Gastrocnemius medialis (tissue), 4 donors: ENCODE results near the gene RAB10. TPM values are rescaled to one million over a fixed set of nuclear protein-coding genes. Genes with fewer than 3 reads are reported as not detected.

Experiments used
- ATAC-seq, 2 donors: fragments of 150-250 bp; one replicate each; pipeline ENCODE4 v1.9.1; 2016
- DNase-seq, 2 donors: peaks; one replicate each; pipeline ENCODE4 v3.0.0-alpha.2; 2019
- H3K27ac ChIP-seq, 4 donors: fragments of 200-600 bp; sonication (generic); 1 replicate in 1 of 4; 2 replicates in 3 of 4; pipeline ENCODE4 v1.5.1; 2016 to 2018; ENCODE audit warnings: mild to moderate bottlenecking in 2 of 4, moderate library complexity in 1 of 4
- H3K27me3 ChIP-seq, 3 donors: fragments of 200-600 bp; sonication (generic) in 2 of 3; 1 replicate in 1 of 3; 2 replicates in 2 of 3; pipeline versions ENCODE4 v1.5.1 to v1.6.0; 2016 to 2019; ENCODE audit warnings: mild to moderate bottlenecking in 1 of 3, moderate library complexity in 1 of 3
- H3K36me3 ChIP-seq, 2 donors: fragments of 200-600 bp; sonication (generic) in 1 of 2; one replicate each; pipeline ENCODE4 v1.5.1; 2017 to 2018
- H3K4me1 ChIP-seq, 2 donors: fragments of 200-600 bp; sonication (generic) in 1 of 2; one replicate each; pipeline ENCODE4 v1.5.1; 2016 to 2017; ENCODE audit warnings: mild to moderate bottlenecking in 2 of 2
- H3K4me3 ChIP-seq, 4 donors: fragments of 200-600 bp; sonication (generic) in 3 of 4; 1 replicate in 1 of 4; 2 replicates in 3 of 4; pipeline ENCODE4 v1.5.1; 2016 to 2019; ENCODE audit warnings: mild to moderate bottlenecking in 2 of 4
- H3K9me3 ChIP-seq, 3 donors: fragments of 200-600 bp; sonication (generic) in 2 of 3; 1 replicate in 1 of 3; 2 replicates in 2 of 3; pipeline ENCODE4 v1.5.1; 2016 to 2019
- POLR2A ChIP-seq, 2 donors: fragments of 450-650 bp; IDR thresholded peaks; one replicate each; pipeline ENCODE4 v1.6.1; 2017; ENCODE audit warnings: antibody characterized with exemption in 2 of 2, mild to moderate bottlenecking in 2 of 2, moderate library complexity in 2 of 2
- in situ Hi-C, 4 donors: fragments of 200-750 bp; cut with MboI; loops; one replicate each; pipeline versions ENCODE4 v1.15.0 to v1.8.0; 2017; ENCODE audit warnings: low sequenced_read_pairs in 4 of 4
- intact Hi-C: fragments of 100-400 bp; cut with DNase I; formaldehyde crosslinking; loops from one replicate; pipeline ENCODE4 v1.15.1; 2023; ENCODE audit warnings: low total_unique reads
- total RNA-seq, 4 donors: library from RNA; depleted of rRNA; stranded (reverse); fragments of >200 nt; gene quantifications; one replicate each; pipeline versions ENCODE4 v1.1.0 to v1.2.3, GENCODE V29; 2016
- TF ChIP-seq, protein P1 (sequence below), 5 experiments: fragments of 450-650 bp in 3 of 5; fragments of 200-600 bp in 2 of 5; sonication (generic) in 2 of 5; IDR thresholded peaks in 4 of 5; conservative IDR thresholded peaks in 1 of 5; 1 replicate in 4 of 5; 2 replicates in 1 of 5; pipeline ENCODE4 v1.5.1; 2016 to 2019; ENCODE audit warnings: antibody characterized with exemption in 5 of 5, mild to moderate bottlenecking in 3 of 5, moderate library complexity in 3 of 5

The RAB10 gene
- total RNA-seq, 4 donors from 2014 or later, result 138 to 234 (median 168) TPM

DNA sequence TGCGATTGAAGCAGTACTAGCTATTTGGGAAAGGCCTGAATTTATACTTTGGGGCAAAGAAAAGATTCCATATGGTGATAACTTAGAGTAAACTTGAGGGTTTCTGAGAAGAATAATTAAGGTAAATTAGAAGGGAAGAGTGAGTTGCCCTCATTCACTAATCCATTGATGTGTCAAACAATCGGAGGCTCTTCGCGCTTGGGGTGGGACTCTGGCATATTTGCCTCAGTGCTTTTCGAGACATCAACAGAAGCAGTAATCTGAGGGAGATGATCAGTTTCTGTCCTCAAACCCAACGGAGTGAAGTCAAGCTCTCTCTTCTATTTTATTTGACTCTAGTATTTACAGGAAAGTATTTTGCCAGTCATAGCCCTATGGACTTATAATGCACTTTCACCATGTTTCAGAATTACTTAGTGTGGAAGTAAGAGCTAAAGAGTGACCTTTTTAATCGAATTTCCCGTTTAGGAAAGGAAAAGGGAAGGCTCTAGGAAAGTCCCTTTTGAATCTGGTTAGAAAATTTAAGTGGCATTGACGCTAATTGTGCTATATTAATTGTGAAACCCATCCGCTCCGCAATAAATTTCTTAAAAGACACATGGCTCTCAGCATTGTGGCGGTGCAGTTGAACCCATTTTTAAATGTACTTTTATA lies 1.3 kb downstream of the RAB10 start:
- Histone ChIP-seq H3K4me3 (peak overlapping the region; percentile 83 to 99 (median 92)), H3K9me3 (no peaks in the 10 kb centered on the region), H3K4me1 (peaks cover 39 to 45% of the 10 kb centered on the region in 2 donors), H3K27me3 (no peaks in the 10 kb centered on the region), H3K36me3 (peaks cover 0 to 9% of the 10 kb centered on the region in 2 donors), H3K27ac (peak overlapping the region; percentile 99 to 100 (median 99))
- intact Hi-C loops (loop anchor here (2.0 to 10.0 kb wide), 3 partner anchors 38 to 210 kb away; partner anchors contain the start of genes ASXL2, HADHA and HADHB), in situ Hi-C loops (no loop called here)
- TF ChIP-seq, protein P1, sequence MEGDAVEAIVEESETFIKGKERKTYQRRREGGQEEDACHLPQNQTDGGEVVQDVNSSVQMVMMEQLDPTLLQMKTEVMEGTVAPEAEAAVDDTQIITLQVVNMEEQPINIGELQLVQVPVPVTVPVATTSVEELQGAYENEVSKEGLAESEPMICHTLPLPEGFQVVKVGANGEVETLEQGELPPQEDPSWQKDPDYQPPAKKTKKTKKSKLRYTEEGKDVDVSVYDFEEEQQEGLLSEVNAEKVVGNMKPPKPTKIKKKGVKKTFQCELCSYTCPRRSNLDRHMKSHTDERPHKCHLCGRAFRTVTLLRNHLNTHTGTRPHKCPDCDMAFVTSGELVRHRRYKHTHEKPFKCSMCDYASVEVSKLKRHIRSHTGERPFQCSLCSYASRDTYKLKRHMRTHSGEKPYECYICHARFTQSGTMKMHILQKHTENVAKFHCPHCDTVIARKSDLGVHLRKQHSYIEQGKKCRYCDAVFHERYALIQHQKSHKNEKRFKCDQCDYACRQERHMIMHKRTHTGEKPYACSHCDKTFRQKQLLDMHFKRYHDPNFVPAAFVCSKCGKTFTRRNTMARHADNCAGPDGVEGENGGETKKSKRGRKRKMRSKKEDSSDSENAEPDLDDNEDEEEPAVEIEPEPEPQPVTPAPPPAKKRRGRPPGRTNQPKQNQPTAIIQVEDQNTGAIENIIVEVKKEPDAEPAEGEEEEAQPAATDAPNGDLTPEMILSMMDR (IDR thresholded peaks at IDR 0.05 in 4 of 5, conservative IDR thresholded peaks at IDR 0.05 in 1 of 5), result no peak
- no peak for TF ChIP-seq POLR2A (IDR thresholded peaks at IDR 0.05)
- ATAC-seq (no peak), DNase-seq (no peak)

DNA sequence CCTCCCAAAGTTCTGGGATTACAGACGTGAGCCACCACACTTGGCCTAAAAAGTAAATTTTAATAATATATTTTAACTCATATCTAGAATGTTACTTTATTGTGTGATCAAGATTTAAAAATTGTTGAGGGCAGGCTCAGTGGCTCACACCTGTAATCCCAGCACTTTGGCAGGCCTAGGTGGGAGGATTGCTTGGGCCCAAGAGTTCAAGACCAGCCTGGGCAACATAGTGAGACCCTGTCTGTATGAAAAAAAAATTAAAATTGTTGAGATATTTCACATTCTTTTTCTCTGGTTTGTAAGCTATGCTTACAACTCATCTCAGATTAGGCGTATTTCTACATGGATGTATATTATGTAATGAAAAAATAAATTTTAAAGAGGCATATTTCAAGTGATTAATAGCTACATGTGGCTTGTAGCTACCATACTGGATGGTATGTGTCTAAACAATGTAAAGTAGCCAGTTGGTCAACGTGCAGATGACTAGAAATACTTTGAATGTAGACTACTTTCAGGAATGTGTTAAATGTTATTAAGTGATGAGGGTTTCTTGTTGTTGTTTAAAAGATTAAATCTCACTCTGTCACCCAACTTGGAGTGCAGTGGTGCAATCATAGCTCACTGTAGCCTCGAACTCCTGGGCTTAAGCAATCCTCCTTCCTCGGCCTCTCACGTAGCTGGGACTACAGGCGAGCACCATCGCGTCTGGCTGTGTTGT lies 5.9 kb downstream of the RAB10 start:
- no peaks in the 10 kb centered on the region for H3K27me3 ChIP-seq
- peaks cover 0 to 9% of the 10 kb centered on the region in 2 donors for H3K36me3 ChIP-seq
- peak overlapping the region in 1 of 4 donors; percentile 37 for H3K27ac ChIP-seq
- TF ChIP-seq, protein P1 (IDR thresholded peaks at IDR 0.05 in 4 of 5, conservative IDR thresholded peaks at IDR 0.05 in 1 of 5), result no peak
- TF ChIP-seq POLR2A (IDR thresholded peaks at IDR 0.05), result no peak
- H3K4me3 ChIP-seq, result no peak overlapping the region
- no peaks in the 10 kb centered on the region for H3K9me3 ChIP-seq
- peaks cover 67 to 77% of the 10 kb centered on the region in 2 donors for H3K4me1 ChIP-seq
- DNase-seq, result no peak
- no peak for ATAC-seq
- intact Hi-C loops (loop anchor here (10.0 kb wide), 1 partner anchor 165 kb away; the partner anchor contains the start of gene ASXL2), in situ Hi-C loops (no loop called here)

DNA sequence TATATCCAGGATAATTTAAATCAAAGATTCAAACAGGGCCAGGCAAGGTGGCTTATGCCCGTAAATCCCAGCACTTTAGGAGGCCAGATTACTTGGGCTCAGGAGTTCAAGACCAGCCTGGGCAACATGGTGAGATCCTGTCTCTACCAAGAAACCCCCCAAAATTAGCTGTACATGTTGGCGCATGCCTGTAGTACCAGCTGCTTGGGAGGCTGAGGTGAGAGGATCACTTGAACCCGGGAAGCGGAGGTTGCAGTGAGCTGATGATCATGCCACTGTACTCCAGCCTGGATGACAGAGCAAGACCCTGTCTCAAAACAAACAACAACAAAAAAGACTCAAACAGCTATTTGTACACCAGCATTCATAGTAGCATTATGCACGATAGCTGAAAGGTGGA lies 9.2 kb downstream of the RAB10 start:
- H3K27me3 ChIP-seq, result no peaks in the 10 kb centered on the region
- no peak for ATAC-seq
- H3K27ac ChIP-seq, result peak overlapping the region; percentile 63 to 84 (median 76)
- DNase-seq, result no peak
- TF ChIP-seq, protein P1 (IDR thresholded peaks at IDR 0.05 in 4 of 5, conservative IDR thresholded peaks at IDR 0.05 in 1 of 5), result no peak
- no peak for TF ChIP-seq POLR2A (IDR thresholded peaks at IDR 0.05)
- H3K4me3 ChIP-seq, result no peak overlapping the region
- intact Hi-C loops, result no loop called here
- peaks cover 43 to 55% of the 10 kb centered on the region in 2 donors for H3K4me1 ChIP-seq
- H3K36me3 ChIP-seq, result peaks cover 0 to 2% of the 10 kb centered on the region in 2 donors
- in situ Hi-C loops, result no loop called here
- H3K9me3 ChIP-seq, result no peaks in the 10 kb centered on the region

DNA sequence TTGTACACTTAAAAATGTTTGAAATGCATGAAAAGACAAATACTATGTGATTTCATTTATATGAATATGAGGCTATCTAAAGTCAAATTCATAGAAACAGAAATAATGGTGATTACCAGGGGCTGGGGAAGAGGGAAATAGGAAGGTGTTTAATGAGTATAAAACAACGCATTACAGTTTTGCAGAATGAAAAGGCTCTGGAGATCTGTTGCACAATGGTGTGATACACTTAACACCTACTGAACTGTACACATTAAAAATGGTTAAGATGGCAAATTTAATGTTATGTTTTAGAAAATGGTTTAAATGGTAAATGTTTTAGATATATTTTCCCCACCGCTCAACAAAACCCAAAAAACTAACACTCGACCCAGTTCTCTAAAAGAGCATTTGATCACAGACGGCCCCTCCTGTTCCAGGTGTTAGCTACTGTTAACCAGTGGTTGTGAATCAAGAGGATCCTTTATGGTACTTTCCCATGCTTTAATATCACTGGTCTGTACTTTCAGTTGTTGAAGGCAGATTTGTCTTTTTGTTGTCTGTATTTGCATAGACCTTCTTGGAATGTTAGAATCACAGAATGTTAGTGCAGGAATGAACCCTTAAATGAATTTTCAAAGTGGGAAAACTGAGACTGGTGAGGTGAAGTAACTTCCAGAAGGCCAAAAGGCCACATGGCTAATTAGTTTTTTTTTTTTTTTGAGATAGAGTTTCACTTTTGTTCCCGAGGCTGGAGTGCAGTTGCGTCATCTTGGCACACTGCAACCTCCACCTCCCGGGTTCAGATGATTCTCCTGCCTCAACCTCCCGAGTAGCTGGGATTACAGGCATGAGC lies 10.2 kb downstream of the RAB10 start:
- intact Hi-C loops, result no loop called here
- no peaks in the 10 kb centered on the region for H3K9me3 ChIP-seq
- no peaks in the 10 kb centered on the region for H3K36me3 ChIP-seq
- in situ Hi-C loops, result no loop called here
- ATAC-seq, result peak; percentile 70 to 92
- H3K27ac ChIP-seq, result peak overlapping the region; percentile 63 to 84 (median 76)
- DNase-seq, result peak; percentile 44 to 73
- H3K4me3 ChIP-seq, result peak overlapping the region in 2 of 4 donors; percentile 6 to 29
- H3K4me1 ChIP-seq, result peaks cover 48 to 49% of the 10 kb centered on the region in 2 donors
- H3K27me3 ChIP-seq, result no peaks in the 10 kb centered on the region
- TF ChIP-seq POLR2A (IDR thresholded peaks at IDR 0.05), result no peak
- TF ChIP-seq, protein P1 (IDR thresholded peaks at IDR 0.05 in 4 of 5, conservative IDR thresholded peaks at IDR 0.05 in 1 of 5), result no peak
